Right kidney (tissue), 1 donor: ENCODE results near the gene ARPIN.
A peak's percentile ranks its signal among the peaks of the same experiment; 100 is the strongest.
"Not testable (repeated sequence)": the region's sequence is repeated elsewhere in the genome, so short reads cannot be mapped to it uniquely, and the experiment has no call there.

Experiments
- DNase-seq: peaks from one replicate; pipeline ENCODE4 v3.0.0-alpha.2; 2016

The ARPIN gene

GRCh38 chr15:89912145-89912673 is 543 bp downstream of the ARPIN start:
- DNase-seq: peak; percentile 75

- DNase-seq: no peak
These were observed 1.7 kb downstream of the ARPIN start for GRCh38 chr15:89910891-89911626.

DNA sequence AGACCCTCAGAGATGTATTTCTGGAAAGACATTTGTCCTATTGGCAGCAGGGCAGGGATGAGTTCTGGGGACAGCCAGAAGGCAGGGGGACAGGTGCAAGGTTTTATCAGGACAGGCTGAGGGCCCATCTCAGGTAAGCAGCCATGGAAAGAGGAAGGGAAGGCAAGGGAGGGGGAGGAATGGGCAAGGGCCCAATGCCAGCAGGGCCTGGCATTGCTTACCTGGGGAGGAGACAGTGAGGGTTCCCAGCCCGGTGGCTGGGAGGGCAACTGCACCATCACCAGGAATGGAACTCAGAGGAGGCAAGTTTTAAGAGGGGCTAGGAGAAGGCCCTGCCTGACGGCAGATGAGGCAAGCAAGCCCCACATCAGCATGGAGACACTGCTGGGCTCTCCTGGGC is 3.1 kb downstream of the ARPIN start:
- DNase-seq: no peak

- DNase-seq: no peak
These were observed 4.5 kb downstream of the ARPIN start for GRCh38 chr15:89908226-89908625.

- no peak for DNase-seq
These were observed 5.5 kb downstream of the ARPIN start for GRCh38 chr15:89907289-89907688.

GRCh38 chr15:89905846-89906378 is 6.8 kb downstream of the ARPIN start:
- no peak for DNase-seq

DNA sequence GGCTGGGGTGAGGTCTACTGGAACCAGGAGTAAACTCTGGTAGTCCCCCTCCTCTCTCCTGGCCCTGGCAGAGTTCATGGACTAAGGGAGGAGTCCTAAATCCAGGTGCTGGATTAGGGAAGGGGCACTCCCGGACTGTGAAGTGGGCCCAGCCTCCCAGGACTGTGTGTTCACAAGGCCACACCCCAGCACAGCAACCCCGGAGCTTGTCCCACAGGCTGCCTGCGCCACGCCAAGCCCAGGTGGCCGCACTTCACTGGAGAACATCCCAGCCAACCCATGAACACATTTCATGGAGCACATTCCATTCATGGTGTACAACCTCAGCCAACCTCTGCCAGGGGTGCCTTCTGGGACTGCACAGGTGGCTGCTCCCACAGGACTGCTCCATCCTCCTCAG is 8.2 kb downstream of the ARPIN start:
- no peak for DNase-seq

- no peak for DNase-seq
These were observed 9.0 kb downstream of the ARPIN start for GRCh38 chr15:89903858-89904130.

DNA sequence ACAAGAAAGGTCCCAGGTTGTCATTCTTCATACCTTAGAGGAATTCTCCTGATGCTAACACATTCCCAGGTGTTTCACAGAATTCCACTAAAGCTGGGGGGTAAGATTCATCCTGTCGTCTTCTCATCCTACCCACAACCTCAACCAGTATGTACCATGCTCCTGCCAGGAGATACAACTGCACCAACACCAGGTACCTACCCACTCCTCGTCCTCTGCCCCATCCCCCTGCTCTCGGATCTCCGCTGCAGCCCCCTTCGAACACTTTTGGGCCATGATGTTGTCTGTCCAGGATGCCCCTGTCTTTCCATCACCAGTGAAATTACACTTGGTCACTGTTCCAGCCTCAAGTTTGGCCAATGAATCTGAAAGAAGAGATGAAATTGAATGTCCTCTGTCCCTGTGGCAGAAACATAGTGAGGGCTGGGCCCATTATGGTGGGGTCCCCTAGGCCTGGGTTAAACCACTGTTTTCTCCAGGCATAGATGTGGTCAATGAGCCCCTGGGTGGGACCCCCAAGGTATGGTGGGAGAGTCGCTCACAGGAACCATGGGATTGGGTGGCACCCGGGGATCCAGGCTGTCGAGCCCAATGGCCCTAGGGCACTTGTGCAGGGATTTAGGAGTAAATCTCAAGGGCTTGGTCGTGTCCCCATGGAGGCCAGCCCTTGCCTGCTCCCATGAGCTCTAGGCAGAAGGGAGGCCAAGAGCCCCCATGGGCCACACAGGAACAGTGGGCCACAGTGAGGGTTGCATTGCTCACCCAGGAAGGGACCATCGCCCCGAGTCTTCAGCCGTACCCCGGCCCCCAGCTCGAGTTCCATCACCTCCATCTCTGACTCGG is 9.5 kb downstream of the ARPIN start:
- DNase-seq: no peak

DNA sequence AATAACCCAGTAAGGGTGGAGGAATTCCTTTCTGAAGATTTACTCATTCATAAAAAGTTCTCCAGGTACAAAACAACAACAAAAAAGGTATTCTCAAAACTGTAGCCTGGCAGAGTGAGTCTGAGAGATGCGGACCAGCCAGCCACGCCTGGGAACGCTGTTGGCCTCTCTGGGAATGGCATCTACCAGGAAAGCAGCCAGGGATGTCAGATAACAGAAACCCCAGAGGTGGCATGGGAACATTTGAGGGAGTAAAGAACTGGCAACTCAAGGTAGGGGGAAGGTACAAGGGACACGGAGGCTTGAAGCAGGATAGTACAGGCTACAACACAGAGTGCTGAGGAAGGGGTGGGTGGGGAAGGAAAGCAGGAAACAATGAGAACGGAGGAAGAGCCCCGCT is 11.9 kb downstream of the ARPIN start:
- no peak for DNase-seq

- no peak for DNase-seq
These were observed 12.7 kb downstream of the ARPIN start for GRCh38 chr15:89899951-89900567.

GRCh38 chr15:89899295-89899945 is 13.3 kb downstream of the ARPIN start:
- DNase-seq: no peak

DNA sequence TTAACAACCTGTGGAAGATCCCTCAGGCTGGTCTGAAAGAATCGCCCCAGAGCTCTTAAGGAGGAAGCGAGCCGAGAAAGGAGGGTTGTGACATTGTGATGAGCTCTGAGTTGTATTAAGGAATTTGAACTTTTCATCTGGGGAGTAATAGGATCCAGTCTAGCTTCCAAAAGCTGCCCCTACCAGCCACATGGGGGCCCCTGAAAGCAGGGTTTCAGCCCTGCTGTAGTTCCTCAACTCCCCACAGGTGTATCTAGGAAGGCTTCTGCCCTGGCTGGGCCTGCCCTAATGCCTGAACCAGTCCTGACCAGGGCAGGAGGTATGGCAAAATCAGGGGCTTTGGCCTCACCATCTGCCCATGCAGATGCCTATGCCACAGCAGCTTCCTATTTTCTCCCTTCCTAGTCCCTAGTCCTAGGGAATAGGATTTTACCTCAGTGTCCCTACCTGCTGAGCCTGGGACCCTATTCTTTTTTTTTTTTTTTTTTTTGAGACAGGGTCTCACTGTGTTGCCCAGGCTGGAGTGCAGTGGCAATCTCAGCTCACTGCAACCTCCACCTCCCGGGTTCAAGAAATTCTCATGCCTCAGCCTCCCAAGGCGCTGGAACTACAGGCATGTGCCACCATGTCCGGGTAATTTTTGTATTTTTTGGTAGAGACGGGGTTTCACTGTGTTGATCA is 14.0 kb downstream of the ARPIN start:
- DNase-seq: no peak

- DNase-seq: no peak
These were observed 14.6 kb downstream of the ARPIN start for GRCh38 chr15:89898146-89898545.

GRCh38 chr15:89893696-89894447 is 18.9 kb downstream of the ARPIN start, which contains the start of gene AP3S2:
Gene AP3S2 (minus strand): TSS chr15:89893994. CDS start chr15:89893949, 45 bp downstream.
- peak; percentile 98 for DNase-seq

DNA sequence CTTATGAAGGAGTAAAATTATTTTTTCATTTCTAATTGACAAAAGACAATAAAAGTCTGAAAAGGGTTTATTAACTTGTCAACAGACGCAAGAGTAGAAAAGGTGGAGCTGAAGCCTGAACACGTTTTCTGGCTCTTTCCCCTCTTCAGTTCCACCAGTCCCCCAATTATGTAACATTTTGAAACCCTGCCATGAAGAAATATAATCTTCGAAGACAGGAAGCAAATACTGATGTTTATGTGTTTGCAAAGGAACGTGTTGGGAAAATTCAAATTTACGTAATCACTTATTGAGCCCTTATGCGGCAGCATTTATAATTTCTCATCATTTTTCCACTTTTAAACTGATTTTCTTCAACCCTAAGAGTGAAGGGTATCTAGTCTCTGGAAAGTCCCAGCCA is 19.7 kb downstream of the ARPIN start:
- DNase-seq: no peak

- no peak for DNase-seq
These were observed 24.4 kb downstream of the ARPIN start for GRCh38 chr15:89888214-89888804.

GRCh38 chr15:89885611-89886010 is 27.1 kb downstream of the ARPIN start:
- DNase-seq: no peak

DNA sequence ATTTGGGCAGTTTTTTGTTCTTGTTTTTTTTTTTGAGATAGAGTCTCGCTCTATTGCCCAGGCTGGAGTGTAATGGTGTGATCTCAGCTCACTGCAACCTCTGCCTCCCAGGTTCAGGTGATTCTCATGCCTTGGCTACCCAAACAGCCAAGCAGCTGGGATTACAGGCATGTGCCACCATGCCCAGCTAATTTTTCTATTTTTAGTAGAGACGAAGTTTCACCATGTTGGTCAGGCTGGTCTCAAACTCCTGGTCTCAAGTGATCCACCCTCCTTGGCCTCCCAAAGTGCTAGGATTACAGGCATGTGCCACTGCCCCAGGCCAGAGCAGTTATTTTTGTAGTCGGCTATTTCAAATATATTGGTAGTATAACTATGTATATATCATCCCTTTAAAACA is 27.6 kb downstream of the ARPIN start:
- DNase-seq: not testable (repeated sequence)

DNA sequence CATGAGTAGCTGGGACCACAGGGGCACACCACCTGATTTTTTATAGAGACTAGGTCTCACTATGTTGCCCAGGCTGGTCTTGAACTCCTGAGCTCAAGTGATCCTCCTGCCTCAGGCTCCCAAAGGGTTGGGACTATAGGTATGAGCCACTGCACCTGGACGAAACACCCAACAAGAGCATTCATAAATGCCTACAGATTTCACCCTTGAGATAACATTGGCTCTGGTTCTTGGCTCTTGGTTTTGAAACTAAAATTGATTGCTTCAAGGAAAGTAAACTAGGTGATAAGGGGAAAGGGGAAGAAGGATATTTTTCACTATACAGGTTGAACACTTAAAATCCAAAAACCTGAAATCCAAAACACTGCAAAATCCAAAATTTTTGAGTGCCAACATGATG is 29.2 kb downstream of the ARPIN start:
- no peak for DNase-seq

GRCh38 chr15:89880727-89881126 is 32.0 kb downstream of the ARPIN start:
- DNase-seq: no peak
